ENCODE data around the gene NOP58. TPM values are rescaled to one million over a fixed set of nuclear protein-coding genes. Genes with fewer than 3 reads are reported as not detected.

NOP58 gene
- total RNA-seq, 1 donor from 2014 or later = 44.1 TPM

GRCh38 chr2:202289394-202290204 lies 24.0 kb downstream of the NOP58 start:
- no peak overlapping the region for H3K4me3 Mint-ChIP-seq (ENCODE audit: unreplicated experiment)
- no peak for DNase-seq (ENCODE audit: extremely low spot score, unreplicated experiment)
- H3K4me1 Mint-ChIP-seq (ENCODE audit: unreplicated experiment) = peaks cover 2% of the 10 kb centered on the region
- TF ChIP-seq, protein P1, sequence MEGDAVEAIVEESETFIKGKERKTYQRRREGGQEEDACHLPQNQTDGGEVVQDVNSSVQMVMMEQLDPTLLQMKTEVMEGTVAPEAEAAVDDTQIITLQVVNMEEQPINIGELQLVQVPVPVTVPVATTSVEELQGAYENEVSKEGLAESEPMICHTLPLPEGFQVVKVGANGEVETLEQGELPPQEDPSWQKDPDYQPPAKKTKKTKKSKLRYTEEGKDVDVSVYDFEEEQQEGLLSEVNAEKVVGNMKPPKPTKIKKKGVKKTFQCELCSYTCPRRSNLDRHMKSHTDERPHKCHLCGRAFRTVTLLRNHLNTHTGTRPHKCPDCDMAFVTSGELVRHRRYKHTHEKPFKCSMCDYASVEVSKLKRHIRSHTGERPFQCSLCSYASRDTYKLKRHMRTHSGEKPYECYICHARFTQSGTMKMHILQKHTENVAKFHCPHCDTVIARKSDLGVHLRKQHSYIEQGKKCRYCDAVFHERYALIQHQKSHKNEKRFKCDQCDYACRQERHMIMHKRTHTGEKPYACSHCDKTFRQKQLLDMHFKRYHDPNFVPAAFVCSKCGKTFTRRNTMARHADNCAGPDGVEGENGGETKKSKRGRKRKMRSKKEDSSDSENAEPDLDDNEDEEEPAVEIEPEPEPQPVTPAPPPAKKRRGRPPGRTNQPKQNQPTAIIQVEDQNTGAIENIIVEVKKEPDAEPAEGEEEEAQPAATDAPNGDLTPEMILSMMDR (IDR thresholded peaks at IDR 0.05) = no peak
- H3K9me3 Mint-ChIP-seq (ENCODE audit: unreplicated experiment) = no peaks in the 10 kb centered on the region
- no peak overlapping the region for H3K27ac Mint-ChIP-seq (ENCODE audit: unreplicated experiment)
- H3K36me3 Mint-ChIP-seq (ENCODE audit: unreplicated experiment) = peaks cover 35% of the 10 kb centered on the region
- H3K27me3 Mint-ChIP-seq (ENCODE audit: unreplicated experiment) = no peaks in the 10 kb centered on the region

DNA sequence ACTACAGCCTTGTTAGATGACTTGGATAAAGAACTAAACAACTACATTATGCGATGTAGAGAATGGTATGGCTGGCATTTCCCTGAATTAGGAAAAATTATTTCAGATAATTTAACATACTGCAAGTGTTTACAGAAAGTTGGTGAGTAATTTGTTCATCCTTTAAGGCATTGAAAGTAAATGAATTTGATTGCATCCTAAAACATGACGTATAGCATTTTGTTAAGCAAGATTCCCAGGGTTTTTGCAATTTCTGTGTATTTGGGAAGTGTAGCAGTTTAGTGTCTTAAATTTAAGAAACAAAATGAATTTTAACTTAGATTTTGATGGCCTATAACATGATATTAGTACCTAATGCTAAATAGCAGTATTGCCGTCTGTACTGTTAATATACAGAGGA lies 24.8 kb downstream of the NOP58 start:
- H3K27ac Mint-ChIP-seq (ENCODE audit: unreplicated experiment) = no peak overlapping the region
- H3K36me3 Mint-ChIP-seq (ENCODE audit: unreplicated experiment) = peaks cover 32% of the 10 kb centered on the region

GRCh38 chr2:202290970-202291369 lies 25.4 kb downstream of the NOP58 start:
- H3K4me3 Mint-ChIP-seq (ENCODE audit: unreplicated experiment) = no peak overlapping the region
- H3K4me1 Mint-ChIP-seq (ENCODE audit: unreplicated experiment) = peaks cover 2% of the 10 kb centered on the region
- no peaks in the 10 kb centered on the region for H3K9me3 Mint-ChIP-seq (ENCODE audit: unreplicated experiment)
- H3K27me3 Mint-ChIP-seq (ENCODE audit: unreplicated experiment) = no peaks in the 10 kb centered on the region
- DNase-seq (ENCODE audit: extremely low spot score, unreplicated experiment) = no peak
- H3K27ac Mint-ChIP-seq (ENCODE audit: unreplicated experiment) = no peak overlapping the region
- peaks cover 33% of the 10 kb centered on the region for H3K36me3 Mint-ChIP-seq (ENCODE audit: unreplicated experiment)
- TF ChIP-seq, protein P1 (IDR thresholded peaks at IDR 0.05) = no peak

More for the DNA sequence above, 24.8 kb downstream of the NOP58 start:
- TF ChIP-seq, protein P1 (IDR thresholded peaks at IDR 0.05) = no peak
- H3K4me1 Mint-ChIP-seq (ENCODE audit: unreplicated experiment) = peaks cover 2% of the 10 kb centered on the region
- no peak overlapping the region for H3K4me3 Mint-ChIP-seq (ENCODE audit: unreplicated experiment)
- H3K9me3 Mint-ChIP-seq (ENCODE audit: unreplicated experiment) = no peaks in the 10 kb centered on the region
- DNase-seq (ENCODE audit: extremely low spot score, unreplicated experiment) = no peak
- H3K27me3 Mint-ChIP-seq (ENCODE audit: unreplicated experiment) = no peaks in the 10 kb centered on the region

GRCh38 chr2:202299712-202300111 lies 34.1 kb downstream of the NOP58 start:
- Mint-ChIP-seq H3K4me3 (ENCODE audit: unreplicated experiment) (no peak overlapping the region), H3K36me3 (ENCODE audit: unreplicated experiment) (peaks cover 62% of the 10 kb centered on the region), H3K27me3 (ENCODE audit: unreplicated experiment) (no peaks in the 10 kb centered on the region), H3K4me1 (ENCODE audit: unreplicated experiment) (no peaks in the 10 kb centered on the region), H3K27ac (ENCODE audit: unreplicated experiment) (no peak overlapping the region), H3K9me3 (ENCODE audit: unreplicated experiment) (no peaks in the 10 kb centered on the region)
- TF ChIP-seq, protein P1 (IDR thresholded peaks at IDR 0.05) = no peak
- no peak for DNase-seq (ENCODE audit: extremely low spot score, unreplicated experiment)

DNA sequence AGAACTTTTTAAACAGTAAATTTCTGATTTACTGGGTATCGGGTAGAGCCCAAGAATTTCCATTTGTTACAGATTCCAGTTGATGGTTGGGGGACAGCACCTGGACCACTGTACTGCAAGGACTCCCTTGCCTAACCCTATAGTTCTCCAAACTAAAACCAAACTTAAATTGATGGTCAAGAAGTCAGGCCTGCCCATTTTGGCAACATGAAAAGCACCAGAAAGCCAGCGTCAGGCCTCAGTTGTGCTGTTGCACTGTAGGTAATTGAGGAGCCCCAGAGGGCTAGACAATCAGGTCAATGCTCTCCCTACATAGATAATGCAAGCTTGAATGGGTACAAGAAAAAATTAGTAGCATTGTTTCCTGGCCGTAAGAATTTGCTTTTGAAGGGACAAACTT lies 40.5 kb downstream of the NOP58 start:
- H3K9me3 Mint-ChIP-seq (ENCODE audit: unreplicated experiment) = no peaks in the 10 kb centered on the region
- no peak overlapping the region for H3K27ac Mint-ChIP-seq (ENCODE audit: unreplicated experiment)
- TF ChIP-seq, protein P1 (IDR thresholded peaks at IDR 0.05) = no peak
- H3K36me3 Mint-ChIP-seq (ENCODE audit: unreplicated experiment) = peaks cover 52% of the 10 kb centered on the region
- no peaks in the 10 kb centered on the region for H3K27me3 Mint-ChIP-seq (ENCODE audit: unreplicated experiment)
- H3K4me1 Mint-ChIP-seq (ENCODE audit: unreplicated experiment) = no peaks in the 10 kb centered on the region
- no peak overlapping the region for H3K4me3 Mint-ChIP-seq (ENCODE audit: unreplicated experiment)
- DNase-seq (ENCODE audit: extremely low spot score, unreplicated experiment) = no peak
